HEK293 (cell line): Measurements from ENCODE around the gene TNFSF13.

Source experiments
- CTCF ChIP-seq: fragments of 450-650 bp; formaldehyde crosslinking; IDR thresholded peaks from 2 replicates; pipeline ENCODE4 v1.5.1; 2016; ENCODE audit warnings: missing biosample characterization, missing genetic modification characterization
- GLIS1 ChIP-seq: fragments of 450-650 bp; formaldehyde crosslinking; IDR thresholded peaks from 2 replicates; pipeline ENCODE4 v1.5.1; 2016; ENCODE audit warnings: missing biosample characterization, missing genetic modification characterization
- ZSCAN18 ChIP-seq: fragments of 450-650 bp; formaldehyde crosslinking; IDR thresholded peaks from 2 replicates; pipeline ENCODE4 v1.5.1; 2016; ENCODE audit warnings: missing biosample characterization, missing genetic modification characterization

GRCh38 chr17:7555320-7555948 is 3.1 kb upstream of the TNFSF13 start:
- no peak for TF ChIP-seq GLIS1 (tag by site-specific recombination)
- no peak for TF ChIP-seq ZSCAN18 (tag by site-specific recombination)
- TF ChIP-seq CTCF (tag by site-specific recombination) = no peak; the same call in 1 of the 2 replicates
